Measurements from ENCODE around the gene PHF14.

The PHF14 gene

GRCh38 chr7:11168650-11169170 lies 195.0 kb downstream of the PHF14 start:
- H3K9ac ChIP-seq (ENCODE audit: insufficient read length, low read depth): no peak overlapping the region

GRCh38 chr7:11170175-11170574 lies 196.5 kb downstream of the PHF14 start:
- TF ChIP-seq ZNF274 (IDR thresholded peaks at IDR 0.05; ENCODE audit: low read depth, low read length) (no peak), YY1 (IDR thresholded peaks at IDR 0.05; ENCODE audit: insufficient read depth, insufficient read length) (no peak), SUZ12 (IDR thresholded peaks at IDR 0.05; ENCODE audit: extremely low read depth, insufficient read depth, insufficient read length) (no peak)
- no peak overlapping the region for H3K4me3 ChIP-seq (ENCODE audit: insufficient read length, low read depth)
- H3K36me3 ChIP-seq (ENCODE audit: insufficient read depth, insufficient read length, low read length): no peaks in the 10 kb centered on the region
- H3K9ac ChIP-seq (ENCODE audit: insufficient read length, low read depth): no peak overlapping the region
- no peaks in the 10 kb centered on the region for H3K4me1 ChIP-seq (ENCODE audit: insufficient read depth, insufficient read length)
- no peak for DNase-seq (ENCODE audit: low read depth, low spot score)
- no peaks in the 10 kb centered on the region for H3K9me3 ChIP-seq (ENCODE audit: insufficient read depth, low read length)
- H3K27me3 ChIP-seq (ENCODE audit: insufficient read depth, insufficient read length): no peaks in the 10 kb centered on the region

More at GRCh38 chr7:11168650-11169170, 195.0 kb downstream of the PHF14 start:
- H3K4me3 ChIP-seq (ENCODE audit: insufficient read length, low read depth): no peak overlapping the region
- no peak for TF ChIP-seq YY1 (IDR thresholded peaks at IDR 0.05; ENCODE audit: insufficient read depth, insufficient read length)
- no peak for TF ChIP-seq SUZ12 (IDR thresholded peaks at IDR 0.05; ENCODE audit: extremely low read depth, insufficient read depth, insufficient read length)
- TF ChIP-seq ZNF274 (IDR thresholded peaks at IDR 0.05; ENCODE audit: low read depth, low read length): no peak
- no peak for DNase-seq (ENCODE audit: low read depth, low spot score)
- H3K9me3 ChIP-seq (ENCODE audit: insufficient read depth, low read length): no peaks in the 10 kb centered on the region
- H3K27me3 ChIP-seq (ENCODE audit: insufficient read depth, insufficient read length): no peaks in the 10 kb centered on the region
- no peaks in the 10 kb centered on the region for H3K4me1 ChIP-seq (ENCODE audit: insufficient read depth, insufficient read length)
- no peaks in the 10 kb centered on the region for H3K36me3 ChIP-seq (ENCODE audit: insufficient read depth, insufficient read length, low read length)

GRCh38 chr7:11170863-11171568 lies 197.3 kb downstream of the PHF14 start:
- H3K27me3 ChIP-seq (ENCODE audit: insufficient read depth, insufficient read length): no peaks in the 10 kb centered on the region
- no peaks in the 10 kb centered on the region for H3K36me3 ChIP-seq (ENCODE audit: insufficient read depth, insufficient read length, low read length)
- no peak for TF ChIP-seq SUZ12 (IDR thresholded peaks at IDR 0.05; ENCODE audit: extremely low read depth, insufficient read depth, insufficient read length)
- no peaks in the 10 kb centered on the region for H3K4me1 ChIP-seq (ENCODE audit: insufficient read depth, insufficient read length)
- H3K9ac ChIP-seq (ENCODE audit: insufficient read length, low read depth): no peak overlapping the region
- H3K9me3 ChIP-seq (ENCODE audit: insufficient read depth, low read length): no peaks in the 10 kb centered on the region
- H3K4me3 ChIP-seq (ENCODE audit: insufficient read length, low read depth): no peak overlapping the region
- DNase-seq (ENCODE audit: low read depth, low spot score): no peak

DNA sequence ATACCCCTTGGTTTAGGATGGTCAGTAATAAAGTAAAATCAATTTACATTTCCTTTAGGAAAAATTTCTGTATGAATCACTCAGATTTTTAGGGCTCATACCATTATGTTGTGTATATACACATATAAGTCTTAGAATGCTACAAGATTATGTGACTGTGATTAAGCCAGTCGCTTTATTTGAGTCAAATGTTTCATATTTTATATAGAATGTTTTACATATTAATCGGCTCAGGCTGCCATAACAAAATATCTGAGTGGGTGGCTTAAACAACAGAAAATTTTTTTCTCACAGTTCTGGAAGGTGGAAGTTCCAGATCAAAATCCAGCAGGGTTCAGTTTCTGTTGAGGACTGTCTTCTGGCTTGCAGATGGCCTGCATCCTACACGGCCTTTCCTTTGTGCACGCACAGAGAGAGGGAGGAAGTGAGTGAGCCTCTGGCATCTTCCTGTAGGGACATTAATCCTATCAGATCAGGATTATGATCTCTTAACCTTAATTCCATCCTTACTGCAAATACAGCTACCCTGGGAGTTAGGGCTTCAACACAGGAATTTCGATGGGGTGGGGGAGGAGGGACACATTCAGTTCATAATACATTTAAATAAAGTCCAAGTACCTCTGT lies 198.0 kb downstream of the PHF14 start:
- no peaks in the 10 kb centered on the region for H3K36me3 ChIP-seq (ENCODE audit: insufficient read depth, insufficient read length, low read length)
- no peak overlapping the region for H3K4me3 ChIP-seq (ENCODE audit: insufficient read length, low read depth)
- no peaks in the 10 kb centered on the region for H3K27me3 ChIP-seq (ENCODE audit: insufficient read depth, insufficient read length)
- no peak for DNase-seq (ENCODE audit: low read depth, low spot score)
- H3K4me1 ChIP-seq (ENCODE audit: insufficient read depth, insufficient read length): no peaks in the 10 kb centered on the region
- no peak overlapping the region for H3K9ac ChIP-seq (ENCODE audit: insufficient read length, low read depth)
- H3K9me3 ChIP-seq (ENCODE audit: insufficient read depth, low read length): no peaks in the 10 kb centered on the region
- TF ChIP-seq ZNF274 (IDR thresholded peaks at IDR 0.05; ENCODE audit: low read depth, low read length) (no peak), YY1 (IDR thresholded peaks at IDR 0.05; ENCODE audit: insufficient read depth, insufficient read length) (no peak), SUZ12 (IDR thresholded peaks at IDR 0.05; ENCODE audit: extremely low read depth, insufficient read depth, insufficient read length) (no peak)

- no peak for TF ChIP-seq SUZ12 (IDR thresholded peaks at IDR 0.05; ENCODE audit: extremely low read depth, insufficient read depth, insufficient read length)
- no peak for TF ChIP-seq ZNF274 (IDR thresholded peaks at IDR 0.05; ENCODE audit: low read depth, low read length)
- no peak for TF ChIP-seq YY1 (IDR thresholded peaks at IDR 0.05; ENCODE audit: insufficient read depth, insufficient read length)
- Histone ChIP-seq H3K9ac (ENCODE audit: insufficient read length, low read depth) (no peak overlapping the region), H3K36me3 (ENCODE audit: insufficient read depth, insufficient read length, low read length) (no peaks in the 10 kb centered on the region), H3K27me3 (ENCODE audit: insufficient read depth, insufficient read length) (no peaks in the 10 kb centered on the region), H3K4me3 (ENCODE audit: insufficient read length, low read depth) (no peak overlapping the region), H3K9me3 (ENCODE audit: insufficient read depth, low read length) (no peaks in the 10 kb centered on the region), H3K4me1 (ENCODE audit: insufficient read depth, insufficient read length) (no peaks in the 10 kb centered on the region)
- no peak for DNase-seq (ENCODE audit: low read depth, low spot score)
Observed at GRCh38 chr7:11172835-11173234, 199.2 kb downstream of the PHF14 start.

GRCh38 chr7:11175371-11175770 lies 201.7 kb downstream of the PHF14 start:
- TF ChIP-seq YY1 (IDR thresholded peaks at IDR 0.05; ENCODE audit: insufficient read depth, insufficient read length): no peak
- no peak for TF ChIP-seq SUZ12 (IDR thresholded peaks at IDR 0.05; ENCODE audit: extremely low read depth, insufficient read depth, insufficient read length)
- no peak for TF ChIP-seq ZNF274 (IDR thresholded peaks at IDR 0.05; ENCODE audit: low read depth, low read length)
- Histone ChIP-seq H3K9me3 (ENCODE audit: insufficient read depth, low read length) (no peaks in the 10 kb centered on the region), H3K4me1 (ENCODE audit: insufficient read depth, insufficient read length) (no peaks in the 10 kb centered on the region), H3K4me3 (ENCODE audit: insufficient read length, low read depth) (no peak overlapping the region), H3K9ac (ENCODE audit: insufficient read length, low read depth) (no peak overlapping the region), H3K27me3 (ENCODE audit: insufficient read depth, insufficient read length) (no peaks in the 10 kb centered on the region), H3K36me3 (ENCODE audit: insufficient read depth, insufficient read length, low read length) (no peaks in the 10 kb centered on the region)
- DNase-seq (ENCODE audit: low read depth, low spot score): no peak

- Histone ChIP-seq H3K4me1 (ENCODE audit: insufficient read depth, insufficient read length) (no peaks in the 10 kb centered on the region), H3K36me3 (ENCODE audit: insufficient read depth, insufficient read length, low read length) (no peaks in the 10 kb centered on the region), H3K27me3 (ENCODE audit: insufficient read depth, insufficient read length) (no peaks in the 10 kb centered on the region), H3K9ac (ENCODE audit: insufficient read length, low read depth) (no peak overlapping the region), H3K4me3 (ENCODE audit: insufficient read length, low read depth) (no peak overlapping the region), H3K9me3 (ENCODE audit: insufficient read depth, low read length) (no peaks in the 10 kb centered on the region)
- no peak for TF ChIP-seq SUZ12 (IDR thresholded peaks at IDR 0.05; ENCODE audit: extremely low read depth, insufficient read depth, insufficient read length)
- no peak for TF ChIP-seq YY1 (IDR thresholded peaks at IDR 0.05; ENCODE audit: insufficient read depth, insufficient read length)
- no peak for TF ChIP-seq ZNF274 (IDR thresholded peaks at IDR 0.05; ENCODE audit: low read depth, low read length)
- DNase-seq (ENCODE audit: low read depth, low spot score): no peak
Observed at GRCh38 chr7:11175887-11176286, 202.2 kb downstream of the PHF14 start.
